ENCODE measurements around the gene DNAJC4.
A peak's percentile ranks its signal among the peaks of the same experiment; 100 is the strongest.
"Not testable (repeated sequence)": the region's sequence is repeated elsewhere in the genome, so short reads cannot be mapped to it uniquely, and the experiment has no call there.

The DNAJC4 gene

DNA sequence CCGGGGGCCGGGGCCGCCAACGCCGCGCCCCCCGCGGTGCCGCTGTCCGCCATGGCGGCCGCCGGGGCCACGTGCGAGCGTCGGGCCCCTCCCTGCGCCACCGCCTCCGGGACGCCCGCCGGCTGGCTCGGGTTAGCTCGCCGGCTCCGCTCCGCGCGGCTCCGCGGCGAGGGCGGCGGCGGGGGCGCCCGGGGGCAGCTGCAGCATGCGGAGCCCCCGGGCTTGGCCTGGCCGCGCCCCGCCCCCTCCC is 16.2 kb downstream of the DNAJC4 start:
- not testable (repeated sequence) for DNase-seq

DNA sequence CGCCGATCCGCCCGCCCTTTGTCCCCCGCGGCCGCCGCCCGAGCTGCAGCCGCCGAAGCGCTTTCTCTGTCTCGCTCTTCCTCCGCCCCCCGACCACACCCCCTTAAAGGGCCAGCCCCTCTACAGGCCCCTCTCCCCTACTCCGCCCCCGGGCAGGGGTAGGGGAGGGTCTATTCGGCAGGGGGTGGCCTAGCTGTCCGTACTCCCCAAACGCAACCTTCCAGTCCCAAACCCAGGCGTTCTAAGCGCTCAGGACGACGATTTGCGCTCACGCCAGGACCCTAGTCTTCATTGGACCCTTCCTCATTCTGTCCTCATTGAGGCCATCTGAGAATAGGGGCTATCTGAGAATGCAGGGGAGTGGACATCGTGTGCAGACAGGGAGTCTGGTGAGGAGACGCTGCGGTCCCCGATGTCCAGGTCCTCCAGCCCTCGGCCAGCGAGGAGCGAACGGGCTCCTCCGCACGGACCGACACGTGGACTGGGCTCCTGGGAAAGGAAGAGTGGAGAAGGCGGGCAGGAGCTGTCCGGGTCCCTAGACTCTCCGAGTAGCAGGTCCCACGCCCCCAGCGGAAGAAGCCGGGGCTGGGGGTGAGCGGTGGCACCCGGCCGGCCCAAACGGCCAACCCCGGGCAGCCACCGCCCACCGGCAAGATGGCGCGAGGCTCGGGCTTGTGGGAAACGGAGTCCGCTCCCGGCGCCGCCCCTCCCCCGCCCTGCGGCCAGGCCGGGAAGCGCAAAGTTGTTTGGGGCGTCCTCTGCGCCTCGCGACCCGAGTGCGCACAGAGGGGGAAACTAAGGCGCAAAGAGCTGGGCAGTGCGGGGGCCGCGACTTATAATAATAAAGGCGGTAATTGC is 16.8 kb downstream of the DNAJC4 start, which contains the start of gene PPP1R14B:
Gene PPP1R14B (minus strand): TSS at position 73 of the 858 bp plus-strand sequence. CDS start 270 bp downstream, outside the sequence.
- DNase-seq, result peak; percentile 82

DNA sequence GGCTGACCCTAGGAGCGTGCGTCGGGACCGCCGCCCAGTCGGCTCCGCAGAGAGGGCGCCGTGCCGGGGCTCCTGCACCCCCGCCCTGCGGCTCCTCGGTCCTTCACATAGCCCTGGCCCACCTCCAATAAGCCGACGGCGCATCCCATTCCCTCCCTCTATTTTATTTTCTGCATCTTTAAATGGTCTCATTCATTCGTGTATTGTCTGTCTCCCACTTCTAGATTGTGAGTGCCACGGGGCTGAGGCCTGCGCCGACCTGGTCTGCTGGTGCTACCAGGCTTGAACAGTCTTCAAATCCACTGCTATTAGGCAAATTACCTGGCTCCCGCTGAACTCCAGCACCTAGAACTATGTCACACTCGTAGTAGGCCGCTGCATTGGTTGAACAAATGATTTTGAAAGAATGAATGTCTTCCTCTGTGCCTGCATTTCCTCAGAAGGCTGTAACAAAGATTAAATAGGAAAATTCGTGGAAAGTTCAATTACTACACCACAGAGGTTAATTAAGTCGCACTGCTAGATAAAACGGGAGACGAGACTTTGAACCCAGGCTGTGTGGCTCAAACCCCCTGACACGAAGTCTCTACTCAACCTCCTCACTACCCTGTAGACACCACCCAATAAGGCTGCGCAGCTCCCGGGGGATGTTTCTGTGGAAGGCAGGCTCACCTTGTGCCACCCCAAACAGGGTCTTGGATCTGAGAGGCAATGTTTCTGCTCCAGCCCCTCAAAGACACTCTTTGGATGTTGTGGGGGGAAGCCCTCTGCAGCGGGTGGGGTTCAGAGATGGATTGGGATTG is 17.6 kb downstream of the DNAJC4 start:
- DNase-seq, result no peak

DNA sequence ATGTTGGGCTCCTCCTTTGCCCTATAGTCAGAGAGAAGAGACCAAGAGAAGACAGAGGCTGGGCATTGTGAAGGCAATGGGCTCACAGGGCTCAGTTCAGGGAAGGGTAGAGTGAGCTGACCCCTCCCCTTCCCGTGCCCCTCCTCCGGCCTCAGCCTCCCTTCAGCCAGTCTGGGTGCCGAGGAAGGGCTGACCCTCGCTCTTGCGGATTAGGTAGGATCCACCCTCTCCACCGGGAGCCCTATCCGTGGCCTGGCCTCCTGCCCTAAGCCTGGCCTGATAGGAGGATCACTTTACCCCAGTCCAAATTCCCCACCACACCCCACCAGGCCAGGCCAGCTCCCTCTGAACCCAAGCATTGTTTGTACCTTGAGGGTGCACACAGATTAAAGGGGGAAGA is 18.2 kb downstream of the DNAJC4 start:
- DNase-seq, result no peak

DNA sequence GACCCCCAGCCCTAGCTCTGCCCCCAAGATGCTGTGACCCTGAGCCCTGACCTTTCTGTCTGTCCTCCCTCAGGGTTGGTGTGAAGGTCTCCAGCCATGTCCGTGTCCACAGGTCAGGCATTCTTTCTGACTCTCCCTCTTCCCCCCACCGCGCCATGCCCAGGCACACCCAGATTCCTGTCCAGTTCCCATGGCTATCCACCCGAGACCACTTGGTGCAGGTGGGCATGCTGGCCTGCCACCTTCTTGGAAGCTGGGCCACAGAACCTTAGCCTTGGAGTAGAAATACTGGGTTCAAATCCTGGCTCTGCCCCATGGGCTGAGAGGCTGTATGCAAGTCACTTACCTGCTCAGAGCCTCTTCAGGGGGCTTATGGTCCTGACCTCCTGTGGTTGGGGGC is 18.7 kb downstream of the DNAJC4 start:
- DNase-seq, result no peak

DNA sequence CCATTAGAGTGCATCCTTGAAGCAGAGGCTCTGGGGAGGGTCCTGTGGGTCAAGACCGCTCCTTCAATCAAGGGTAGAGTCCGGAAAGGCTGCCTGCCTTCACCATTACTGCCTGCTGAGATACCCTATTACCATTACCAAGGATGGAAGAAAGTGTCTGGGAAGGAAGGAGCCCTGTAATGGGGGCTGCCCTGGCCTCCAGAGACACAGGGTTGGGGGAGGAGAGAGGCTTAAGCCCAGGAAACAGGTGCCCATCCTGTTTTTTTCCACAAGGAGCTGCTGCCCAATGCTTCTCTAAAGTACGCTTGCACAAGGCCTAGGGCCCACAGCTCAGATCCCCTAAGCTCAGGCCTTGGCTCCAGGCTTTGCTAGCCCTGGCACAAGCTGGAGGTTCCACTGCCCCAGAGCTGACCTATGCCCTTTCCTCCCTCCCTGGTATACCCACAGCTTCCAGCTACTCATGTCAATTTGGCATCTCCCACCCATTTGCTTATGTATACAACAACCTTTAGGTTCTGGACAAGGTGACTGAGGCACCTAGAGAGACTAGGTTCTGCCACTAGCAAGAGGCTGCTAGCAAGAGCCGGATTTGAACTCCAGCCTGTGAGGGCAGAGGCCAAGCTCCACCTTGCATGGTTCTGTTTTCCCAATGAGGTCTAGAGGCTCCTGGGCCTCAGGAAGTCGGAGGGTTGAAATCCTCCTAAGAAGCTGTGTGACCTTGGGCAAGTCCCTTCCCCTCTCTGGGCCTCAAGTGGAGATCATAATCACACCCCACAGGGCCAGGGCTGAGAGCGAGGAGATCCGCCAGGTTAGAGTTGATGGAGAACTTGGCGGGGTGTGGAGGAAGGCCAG is 19.4 kb downstream of the DNAJC4 start:
- no peak for DNase-seq

DNA sequence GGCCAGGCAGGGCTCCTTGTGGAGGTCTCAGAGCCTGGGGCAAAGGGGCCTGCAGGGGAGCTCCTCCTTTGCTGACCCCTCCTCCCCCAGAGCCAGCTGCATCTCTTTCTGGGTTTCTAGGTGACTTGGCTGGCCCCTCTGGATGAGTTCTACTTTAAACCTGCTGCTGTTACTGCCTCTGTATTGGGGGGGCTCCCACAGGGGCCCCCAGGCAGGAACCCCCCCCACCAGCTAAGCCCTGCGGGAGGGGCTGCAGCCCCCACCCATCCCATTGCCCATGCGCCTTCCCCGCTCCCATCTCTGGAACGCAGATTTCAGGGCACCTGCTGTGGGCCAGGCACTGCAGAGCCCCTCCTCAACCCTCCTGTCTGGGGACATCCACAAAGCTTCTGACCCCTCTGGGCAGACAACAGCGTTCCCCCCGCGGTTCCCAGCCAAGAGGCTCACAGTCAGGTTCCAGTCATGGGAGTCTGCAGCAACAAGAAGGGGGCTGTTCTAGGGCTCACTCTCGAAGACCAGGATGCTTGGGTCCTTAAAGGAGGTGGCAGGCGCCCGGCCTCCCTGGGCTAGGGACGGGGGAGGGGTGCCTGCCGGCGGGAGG is 20.2 kb downstream of the DNAJC4 start:
- DNase-seq, result no peak

DNA sequence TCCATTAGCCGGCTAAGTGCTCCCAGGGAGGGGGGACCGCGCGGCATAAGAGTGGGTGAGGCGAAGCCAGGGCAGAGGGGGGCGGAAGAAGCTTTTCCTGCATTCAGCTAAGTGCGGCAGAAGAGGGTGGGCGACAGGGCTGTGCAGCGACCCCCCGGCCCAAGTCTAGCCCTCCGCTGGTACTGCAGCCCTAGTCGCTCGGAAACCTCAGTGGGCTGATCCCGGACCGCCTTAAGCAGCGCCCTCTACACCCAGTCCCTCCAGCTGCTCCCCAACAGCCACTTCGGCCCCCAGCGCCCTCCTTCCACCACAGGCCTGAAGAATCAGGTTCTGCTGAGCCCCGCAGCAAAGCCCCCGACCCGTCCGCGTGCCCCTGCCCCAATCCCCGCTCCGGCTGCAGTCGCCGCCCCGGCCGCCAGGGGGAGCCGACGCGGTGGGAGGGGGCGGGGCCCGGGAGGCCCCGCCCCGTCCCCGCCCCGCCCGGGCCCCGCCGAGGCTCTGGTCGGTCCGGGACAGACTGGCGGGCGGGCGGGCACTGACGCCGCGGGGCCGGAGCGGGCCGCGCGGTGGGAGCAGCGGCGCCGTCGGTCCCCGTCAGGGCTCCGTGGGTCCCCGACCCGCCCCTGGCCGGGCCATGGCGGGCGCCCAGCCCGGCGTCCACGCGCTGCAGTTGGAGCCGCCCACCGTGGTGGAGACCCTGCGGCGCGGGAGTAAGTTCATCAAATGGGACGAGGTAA is 20.8 kb downstream of the DNAJC4 start, which contains the start of gene PLCB3:
Gene PLCB3 (plus strand): TSS at position 515 of the 737 bp plus-strand sequence. CDS start 120 bp downstream, at position 635.
- DNase-seq, result peak; percentile 70

DNA sequence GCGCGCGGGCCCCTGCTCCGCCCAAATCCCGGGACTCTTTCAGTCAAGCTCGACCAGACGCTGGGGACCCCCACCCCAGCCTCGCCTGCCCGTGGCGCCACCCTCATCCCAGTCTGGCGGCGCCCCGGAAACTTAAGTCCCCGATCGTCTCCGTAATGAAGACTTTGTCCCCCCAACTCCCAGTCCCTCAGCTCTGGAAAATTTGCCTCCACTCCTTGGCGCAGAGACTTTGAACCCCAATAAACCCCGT is 21.3 kb downstream of the DNAJC4 start:
- no peak for DNase-seq

DNA sequence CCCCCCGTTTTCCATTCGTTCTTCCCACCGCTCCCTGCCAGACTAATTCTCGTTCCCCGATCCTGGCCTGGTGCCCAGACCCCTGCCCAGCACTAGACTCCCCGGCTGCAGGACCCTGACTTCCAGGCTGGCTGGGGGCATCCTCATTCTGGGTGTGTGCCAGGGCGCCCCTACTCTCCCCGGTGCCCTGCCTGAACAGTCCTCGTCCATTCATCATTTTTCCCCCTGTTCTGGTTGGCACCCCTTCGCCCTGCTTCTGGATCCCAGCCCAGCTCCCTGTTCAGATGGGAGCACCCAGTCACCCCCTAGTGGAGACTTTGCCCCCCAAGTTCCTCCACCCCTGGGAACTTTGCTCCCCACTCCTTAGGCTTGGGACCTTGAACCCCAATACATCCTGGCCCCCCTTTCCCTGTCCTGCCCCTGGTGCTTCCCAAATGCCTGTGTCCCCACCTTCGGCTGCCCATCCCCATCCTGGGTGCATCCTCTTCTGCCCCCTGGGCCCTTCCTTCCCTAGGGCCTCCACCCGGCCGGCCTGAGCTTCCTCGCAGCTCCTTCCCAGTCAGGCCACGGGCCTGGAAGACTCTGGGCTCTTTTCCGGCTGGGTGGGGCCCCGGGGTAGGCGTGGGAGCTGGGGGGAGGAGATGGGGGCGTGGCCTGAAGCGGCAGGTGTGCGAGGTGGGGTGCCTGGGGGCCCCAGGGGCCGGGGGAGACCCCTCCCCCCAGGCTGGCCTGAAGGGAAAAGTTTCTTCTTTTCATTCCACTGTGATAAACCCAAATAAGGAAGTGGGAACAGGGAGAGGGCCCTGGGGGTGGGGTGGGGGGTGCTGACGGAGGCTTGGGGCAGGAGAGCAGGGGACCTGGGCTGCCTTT is 21.9 kb downstream of the DNAJC4 start:
- DNase-seq, result no peak

DNA sequence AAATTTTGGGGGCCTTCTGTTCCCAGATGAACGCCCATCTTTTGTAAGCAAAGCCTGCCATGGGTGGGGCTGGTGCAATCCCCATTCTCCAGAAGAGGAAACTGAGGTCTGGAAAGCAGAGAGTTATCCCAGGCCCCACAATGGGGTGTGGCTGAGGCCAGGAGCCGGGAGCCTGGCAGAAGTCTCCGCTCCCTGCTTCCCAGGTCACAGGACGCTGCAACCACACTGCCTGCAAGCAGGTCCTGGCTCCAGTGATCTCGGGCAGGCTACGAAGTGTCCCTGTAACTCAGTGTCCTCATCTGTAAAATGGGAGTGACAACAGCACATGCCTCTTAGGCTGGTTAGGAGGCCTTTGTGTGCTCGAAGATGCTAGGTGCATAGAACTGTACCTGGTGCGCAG is 22.7 kb downstream of the DNAJC4 start:
- DNase-seq, result no peak

DNA sequence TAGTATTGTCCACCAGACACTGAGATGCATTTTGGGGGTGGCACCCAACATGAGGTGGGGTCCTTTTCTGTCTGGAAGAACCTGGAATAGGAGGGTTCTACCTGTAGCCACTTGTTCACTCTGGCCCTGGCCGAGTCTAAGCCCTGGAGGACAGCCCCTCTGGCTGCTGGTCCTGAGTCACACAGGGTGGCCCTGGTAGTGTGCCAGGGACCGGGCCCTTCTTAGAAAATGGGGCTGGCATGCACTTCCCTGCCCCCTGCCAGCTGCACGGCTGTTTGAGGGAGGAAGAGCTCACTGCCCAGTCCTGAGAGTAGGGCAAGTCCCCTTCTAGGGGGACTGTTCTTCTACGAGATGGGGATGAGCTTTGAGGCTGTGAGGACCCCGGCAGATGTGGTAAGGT is 23.1 kb downstream of the DNAJC4 start:
- no peak for DNase-seq

DNA sequence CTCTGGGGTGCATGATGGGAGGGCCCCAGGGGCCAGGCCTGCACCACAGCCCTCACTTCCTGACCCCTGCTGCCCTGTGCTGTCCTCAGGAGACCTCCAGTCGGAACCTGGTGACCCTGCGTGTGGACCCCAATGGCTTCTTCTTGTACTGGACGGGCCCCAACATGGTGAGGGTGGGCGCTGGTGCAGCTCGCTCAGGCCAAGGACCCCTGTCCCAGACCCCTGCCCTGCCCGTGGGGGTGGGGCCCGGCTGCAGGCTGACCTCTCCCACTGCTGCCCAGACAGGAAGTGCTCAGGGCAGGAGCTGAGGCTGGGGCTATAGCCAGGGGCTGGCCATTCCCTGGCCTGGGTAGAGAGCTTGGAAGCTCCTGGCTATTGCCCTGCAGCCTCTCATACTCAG is 24.0 kb downstream of the DNAJC4 start:
- DNase-seq, result no peak

DNA sequence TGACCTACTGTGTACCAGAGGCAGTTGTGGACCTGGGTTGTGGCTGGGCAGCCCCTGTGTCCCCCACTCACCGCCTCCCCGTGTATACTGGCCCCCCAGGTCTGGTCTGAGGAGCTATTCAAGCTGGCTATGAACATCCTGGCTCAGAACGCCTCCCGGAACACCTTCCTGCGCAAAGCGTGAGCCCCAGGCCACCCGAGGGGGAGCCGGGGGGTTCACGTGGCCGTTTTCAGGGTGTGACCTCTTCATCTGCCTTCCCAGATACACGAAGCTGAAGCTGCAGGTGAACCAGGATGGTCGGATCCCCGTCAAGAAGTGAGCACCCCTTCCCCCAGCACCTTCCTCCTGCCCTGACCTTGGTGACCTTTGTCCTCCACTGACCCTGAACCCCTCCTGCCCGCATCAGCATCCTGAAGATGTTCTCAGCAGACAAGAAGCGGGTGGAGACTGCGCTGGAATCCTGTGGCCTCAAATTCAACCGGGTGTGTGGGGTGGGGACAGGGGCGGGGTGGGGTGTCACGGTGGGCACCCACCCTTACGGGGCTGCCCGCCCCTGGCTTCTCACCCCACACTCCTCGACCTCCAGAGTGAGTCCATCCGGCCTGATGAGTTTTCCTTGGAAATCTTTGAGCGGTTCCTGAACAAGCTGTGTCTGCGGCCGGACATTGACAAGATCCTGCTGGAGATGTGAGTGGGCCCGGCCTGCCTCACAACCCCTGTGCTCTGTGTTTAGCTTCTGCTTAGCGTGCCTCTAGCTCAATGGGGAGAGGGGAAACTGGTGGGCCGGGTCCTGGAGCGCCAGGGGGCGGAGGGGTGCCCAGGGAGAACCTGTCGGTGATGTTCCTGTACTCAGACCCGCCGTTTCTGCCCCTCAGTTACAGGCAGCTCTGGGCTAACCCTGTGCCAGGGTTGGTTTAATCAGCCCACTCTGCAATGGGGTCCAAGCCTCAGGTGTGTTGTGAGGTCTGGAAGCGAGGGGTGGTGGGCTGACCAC is 25.1 kb downstream of the DNAJC4 start:
- DNase-seq, result no peak

DNA sequence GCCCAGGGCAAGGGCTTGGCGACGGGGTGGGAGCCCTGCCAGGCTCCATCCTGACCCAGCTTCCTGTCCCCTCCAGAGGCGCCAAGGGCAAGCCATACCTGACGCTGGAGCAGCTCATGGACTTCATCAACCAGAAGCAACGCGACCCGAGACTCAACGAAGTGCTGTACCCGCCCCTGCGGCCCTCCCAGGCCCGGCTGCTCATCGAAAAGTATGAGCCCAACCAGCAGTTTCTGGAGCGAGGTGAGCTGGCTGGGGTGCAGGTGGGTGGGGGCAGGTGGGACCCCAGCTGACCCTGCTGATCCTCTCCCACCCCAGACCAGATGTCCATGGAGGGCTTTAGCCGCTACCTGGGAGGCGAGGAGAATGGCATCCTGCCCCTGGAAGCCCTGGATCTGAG is 26.0 kb downstream of the DNAJC4 start:
- no peak for DNase-seq

DNA sequence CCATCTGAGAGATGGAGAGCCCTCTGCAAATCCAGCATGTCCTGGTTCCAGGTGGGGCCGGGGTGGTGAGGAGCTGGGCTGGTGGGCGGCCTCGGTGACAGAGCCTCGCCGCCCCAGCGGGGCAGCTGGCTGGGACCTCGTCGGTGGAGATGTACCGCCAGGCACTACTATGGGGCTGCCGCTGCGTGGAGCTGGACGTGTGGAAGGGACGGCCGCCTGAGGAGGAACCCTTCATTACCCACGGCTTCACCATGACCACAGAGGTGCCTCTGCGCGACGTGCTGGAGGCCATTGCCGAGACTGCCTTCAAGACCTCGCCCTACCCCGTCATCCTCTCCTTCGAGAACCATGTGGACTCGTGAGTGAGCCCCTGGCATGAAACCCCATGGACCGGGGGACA is 28.0 kb downstream of the DNAJC4 start:
- no peak for DNase-seq

DNA sequence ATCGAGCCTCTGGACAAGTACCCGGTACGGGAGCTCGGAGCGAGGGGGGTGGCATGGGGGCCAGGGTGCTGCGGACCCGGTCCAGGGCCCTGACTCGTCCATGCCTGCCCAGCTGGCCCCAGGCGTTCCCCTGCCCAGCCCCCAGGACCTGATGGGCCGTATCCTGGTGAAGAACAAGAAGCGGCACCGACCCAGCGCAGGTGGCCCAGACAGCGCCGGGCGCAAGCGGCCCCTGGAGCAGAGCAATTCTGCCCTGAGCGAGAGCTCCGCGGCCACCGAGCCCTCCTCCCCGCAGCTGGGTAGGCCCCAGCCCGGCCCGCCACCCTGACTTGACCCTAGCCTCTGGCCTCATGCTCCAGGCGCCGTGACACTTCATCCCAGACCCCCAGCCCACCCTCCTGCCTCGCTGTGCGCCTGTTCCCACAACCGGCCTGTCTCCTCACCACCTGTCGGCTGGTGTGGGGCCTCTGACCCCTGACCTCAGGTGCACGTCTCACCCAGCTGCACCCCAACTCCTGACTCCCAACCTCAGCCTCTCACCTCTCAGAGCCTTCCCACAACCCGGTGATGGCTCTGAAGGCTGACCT is 28.7 kb downstream of the DNAJC4 start:
- DNase-seq, result no peak

DNA sequence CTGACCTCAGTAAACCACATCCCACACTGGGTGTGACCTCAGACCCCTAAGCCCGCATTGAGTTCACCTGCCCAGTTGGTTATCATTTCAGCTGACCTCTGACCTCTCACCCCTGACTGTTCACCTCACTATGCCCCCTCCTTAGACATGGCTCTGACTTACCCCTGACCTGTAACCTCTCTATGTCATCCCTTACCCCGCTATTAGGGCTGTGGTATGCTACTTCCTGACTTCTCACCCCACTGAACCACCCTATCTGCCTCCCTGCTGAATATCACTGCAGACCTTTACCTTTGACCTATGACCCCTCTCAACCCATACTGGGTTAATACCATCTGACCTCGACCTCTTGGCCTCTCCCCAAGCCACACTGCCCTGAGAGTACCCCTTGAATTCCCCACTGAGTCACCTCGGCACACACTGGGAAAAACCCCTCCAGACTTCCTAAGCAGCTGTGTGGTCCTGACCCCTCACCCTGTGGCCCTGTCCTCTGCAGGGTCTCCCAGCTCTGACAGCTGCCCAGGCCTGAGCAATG is 29.3 kb downstream of the DNAJC4 start:
- no peak for DNase-seq

DNA sequence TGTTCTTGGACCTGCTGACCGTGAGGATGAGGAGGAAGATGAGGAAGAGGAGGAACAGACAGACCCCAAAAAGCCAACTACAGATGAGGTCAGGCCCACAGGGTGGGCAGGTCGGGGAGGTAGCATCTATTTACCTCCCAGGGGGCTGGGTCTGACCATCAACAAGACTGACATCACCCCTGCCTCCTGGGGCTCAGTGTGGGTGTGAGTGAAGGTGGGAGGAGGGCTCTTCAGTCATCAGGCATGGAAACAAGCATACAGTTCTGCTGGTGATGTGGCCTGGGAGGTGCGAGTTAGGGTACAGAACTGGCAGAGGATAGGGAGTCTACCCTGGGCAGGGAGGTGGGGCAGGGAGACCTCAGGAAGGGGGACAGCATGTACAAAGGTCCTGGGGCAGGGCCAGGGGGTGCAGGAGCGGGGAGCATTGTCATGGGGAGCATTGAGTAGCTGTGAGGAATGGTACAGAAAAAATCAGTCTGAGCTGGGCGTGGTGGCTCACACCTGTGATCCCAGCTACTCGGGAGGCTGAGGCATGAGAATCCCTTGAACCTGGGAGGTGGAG is 29.9 kb downstream of the DNAJC4 start:
- no peak for DNase-seq
